HUES48 (cell line): ENCODE results near the gene ENG.
"Not testable (repeated sequence)": the region's sequence is repeated elsewhere in the genome, so short reads cannot be mapped to it uniquely, and the experiment has no call there.

Experiments
- H3K27ac ChIP-seq: one replicate; pipeline ENCODE4 v1.7.0; 2013; ENCODE audit warnings: low read depth, low read length, inconsistent platforms
- H3K27me3 ChIP-seq: 2 replicates; pipeline ENCODE4 v1.6.1; 2013; ENCODE audit warnings: mild to moderate bottlenecking, low read length; ENCODE audit not compliant: control insufficient read depth, insufficient read depth
- H3K36me3 ChIP-seq: 2 replicates; pipeline ENCODE4 v1.6.1; 2013; ENCODE audit warnings: low read length; ENCODE audit not compliant: control insufficient read depth, insufficient read depth
- H3K4me1 ChIP-seq: 2 replicates; pipeline ENCODE4 v1.6.1; 2013; ENCODE audit warnings: mild to moderate bottlenecking, low read length; ENCODE audit not compliant: control insufficient read depth, insufficient read depth
- H3K4me3 ChIP-seq: 2 replicates; pipeline ENCODE4 v1.5.1; 2013; ENCODE audit warnings: mild to moderate bottlenecking, low read depth, low read length
- H3K9ac ChIP-seq: 2 replicates; pipeline ENCODE4 v1.6.1; 2013; ENCODE audit warnings: mild to moderate bottlenecking, low read depth, low read length, moderate library complexity
- H3K9me3 ChIP-seq: 2 replicates; pipeline ENCODE4 v1.6.1; 2013; ENCODE audit warnings: low read length; ENCODE audit not compliant: control insufficient read depth, insufficient read depth

The ENG gene

DNA sequence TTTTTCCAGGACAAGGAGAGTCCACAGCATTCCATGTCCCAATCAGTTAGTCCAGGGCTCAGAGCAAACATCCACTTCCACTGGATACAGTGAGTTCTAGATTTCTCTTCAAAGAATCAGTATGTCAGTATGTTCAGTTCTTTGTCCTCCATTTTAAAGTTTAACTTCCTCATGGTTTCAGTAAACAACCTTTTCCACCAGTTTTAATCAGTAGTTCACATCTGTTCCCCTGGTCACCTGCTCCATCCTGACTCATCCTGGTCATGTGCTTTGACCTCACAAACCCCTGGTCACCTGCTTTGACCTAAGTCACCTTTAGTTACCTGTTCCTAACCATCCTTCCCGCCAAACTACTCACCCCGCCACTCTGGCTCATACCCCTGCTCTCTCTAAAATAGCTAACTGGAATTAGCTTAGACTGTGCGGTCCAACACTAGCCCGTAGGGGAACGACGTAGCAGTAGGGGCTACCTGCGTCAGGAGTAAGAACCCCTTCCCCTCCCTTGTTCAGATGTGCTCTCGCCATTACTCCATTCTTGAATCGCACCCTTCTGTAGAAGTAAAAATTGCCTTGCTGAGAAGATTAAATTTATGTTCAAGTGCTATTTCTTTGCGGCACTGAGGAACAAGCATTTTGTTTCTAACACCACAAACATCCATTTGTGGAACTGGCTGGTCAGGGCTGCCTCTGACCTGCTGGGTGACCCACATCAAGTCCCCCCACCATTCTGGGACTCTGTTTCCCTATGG, 5.5 kb downstream of the ENG start:
- Histone ChIP-seq H3K36me3 (no peaks in the 10 kb centered on the region), H3K27ac (no peak overlapping the region), H3K4me1 (peaks cover 10% of the 10 kb centered on the region), H3K9ac (no peak overlapping the region), H3K9me3 (no peaks in the 10 kb centered on the region), H3K27me3 (no peaks in the 10 kb centered on the region), H3K4me3 (no peak overlapping the region)

DNA sequence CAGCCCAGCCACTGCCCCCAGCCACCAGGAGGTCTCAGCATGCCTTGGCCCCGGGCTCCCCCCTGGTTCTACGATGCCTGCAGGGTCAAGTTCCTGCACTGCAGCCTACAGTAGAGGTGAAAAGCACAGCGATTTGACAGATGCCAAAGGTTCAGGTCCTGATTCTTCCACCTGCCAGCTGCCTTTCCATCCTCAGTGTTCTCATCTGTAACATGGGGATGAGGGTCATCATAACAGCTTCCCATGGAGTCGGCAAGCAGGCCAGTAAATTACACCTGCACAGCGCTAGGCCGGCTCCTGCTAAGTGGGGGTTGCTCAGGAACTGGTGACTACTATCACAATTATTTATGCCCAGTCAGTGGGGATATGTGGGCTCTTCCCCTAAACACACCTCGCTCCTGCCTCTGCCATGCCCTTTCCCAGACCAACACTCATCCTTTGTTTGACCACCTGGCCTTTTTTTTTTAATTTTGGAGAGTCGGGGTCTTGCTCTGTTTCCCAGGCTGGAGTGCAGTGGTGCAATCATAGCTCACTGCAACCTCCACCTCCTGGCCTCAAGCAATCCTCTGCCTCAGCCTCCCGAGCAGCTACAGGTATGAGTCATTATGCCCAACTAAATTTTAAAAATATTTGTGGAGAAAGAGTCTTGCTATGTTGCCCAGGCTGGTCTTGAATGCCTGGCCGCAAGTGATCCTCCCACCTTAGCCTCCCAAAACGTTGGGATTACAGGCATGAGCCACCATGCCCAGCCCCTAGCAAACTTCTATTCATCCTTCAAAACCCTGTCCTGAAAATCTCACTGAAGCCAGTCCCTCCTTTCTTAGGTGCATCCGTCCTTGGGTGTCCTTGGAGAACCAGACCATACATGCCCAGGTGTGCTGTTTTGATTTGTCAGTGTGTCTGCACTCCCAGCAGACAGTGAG, 6.4 kb downstream of the ENG start:
- H3K9ac ChIP-seq = no peak overlapping the region
- H3K4me1 ChIP-seq = peaks cover 10% of the 10 kb centered on the region
- H3K36me3 ChIP-seq = no peaks in the 10 kb centered on the region
- H3K27ac ChIP-seq = no peak overlapping the region
- H3K27me3 ChIP-seq = no peaks in the 10 kb centered on the region
- H3K9me3 ChIP-seq = no peaks in the 10 kb centered on the region
- no peak overlapping the region for H3K4me3 ChIP-seq

GRCh38 chr9:127847178-127847510, 7.3 kb downstream of the ENG start:
- Histone ChIP-seq H3K4me3 (no peak overlapping the region), H3K27me3 (no peaks in the 10 kb centered on the region), H3K9me3 (no peaks in the 10 kb centered on the region), H3K9ac (no peak overlapping the region), H3K36me3 (no peaks in the 10 kb centered on the region), H3K4me1 (peaks cover 10% of the 10 kb centered on the region), H3K27ac (no peak overlapping the region)

GRCh38 chr9:127846443-127847177, 7.8 kb downstream of the ENG start:
- no peak overlapping the region for H3K4me3 ChIP-seq
- H3K9me3 ChIP-seq = no peaks in the 10 kb centered on the region
- H3K9ac ChIP-seq = no peak overlapping the region
- no peaks in the 10 kb centered on the region for H3K27me3 ChIP-seq
- no peaks in the 10 kb centered on the region for H3K36me3 ChIP-seq
- H3K27ac ChIP-seq = no peak overlapping the region
- peaks cover 10% of the 10 kb centered on the region for H3K4me1 ChIP-seq

DNA sequence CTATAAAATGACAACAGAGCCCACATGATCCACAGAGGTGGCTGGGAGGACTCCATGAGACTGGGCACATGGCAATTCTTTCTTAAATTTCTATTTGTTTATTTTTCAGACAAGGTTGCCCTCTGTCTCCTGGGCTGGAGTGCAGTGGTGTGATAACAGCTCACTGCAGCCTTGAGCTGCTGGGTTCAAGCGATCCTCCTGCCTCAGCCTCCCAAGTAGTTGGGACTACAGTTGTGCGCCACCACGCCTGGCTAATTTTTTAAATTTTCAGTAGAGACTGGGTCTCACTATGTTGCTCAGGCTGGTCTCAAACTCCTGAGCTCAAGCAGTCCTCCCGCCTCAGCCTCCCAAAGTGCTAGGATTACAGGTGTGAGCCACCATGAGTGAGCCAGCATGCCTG, 8.8 kb downstream of the ENG start:
- not testable (repeated sequence) for H3K27me3 ChIP-seq, H3K36me3 ChIP-seq, H3K9me3 ChIP-seq, H3K4me1 ChIP-seq, H3K9ac ChIP-seq, H3K4me3 ChIP-seq, H3K27ac ChIP-seq

DNA sequence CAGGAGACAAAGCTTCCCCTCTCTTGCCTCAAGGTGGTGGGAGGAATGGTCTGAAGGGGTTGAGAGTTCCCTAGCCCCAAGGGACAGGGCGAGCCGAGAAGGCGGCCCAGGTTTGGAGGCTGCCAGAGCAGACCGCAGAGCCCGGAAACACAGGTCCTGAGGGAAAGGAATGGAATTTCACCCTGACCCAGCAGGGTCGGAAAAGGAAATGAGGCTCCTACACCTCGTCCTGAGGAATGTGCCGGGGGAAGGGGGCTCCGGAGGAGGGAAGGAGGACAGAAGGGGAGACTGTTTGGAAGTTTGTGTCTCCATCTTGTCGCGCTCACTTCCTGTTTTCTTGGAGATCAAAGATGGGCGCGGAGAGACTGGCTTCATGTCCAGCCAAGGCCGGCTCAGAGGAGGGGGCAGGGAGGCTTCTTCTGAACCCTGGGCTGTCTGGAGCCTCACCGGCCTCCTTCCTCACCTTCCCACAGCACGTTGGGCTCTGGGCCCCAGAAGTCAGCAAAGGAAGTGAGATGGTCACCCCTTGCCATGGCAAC, 9.6 kb downstream of the ENG start:
- Histone ChIP-seq H3K9ac (no peak overlapping the region), H3K4me3 (no peak overlapping the region), H3K9me3 (no peaks in the 10 kb centered on the region), H3K36me3 (no peaks in the 10 kb centered on the region), H3K27me3 (no peaks in the 10 kb centered on the region), H3K27ac (no peak overlapping the region), H3K4me1 (peaks cover 10% of the 10 kb centered on the region)

- H3K9ac ChIP-seq = no peak overlapping the region
- no peaks in the 10 kb centered on the region for H3K9me3 ChIP-seq
- H3K4me3 ChIP-seq = no peak overlapping the region
- H3K36me3 ChIP-seq = no peaks in the 10 kb centered on the region
- H3K27me3 ChIP-seq = no peaks in the 10 kb centered on the region
- H3K4me1 ChIP-seq = peaks cover 10% of the 10 kb centered on the region
- H3K27ac ChIP-seq = no peak overlapping the region
These were observed 13.2 kb downstream of the ENG start for GRCh38 chr9:127841087-127841835.

DNA sequence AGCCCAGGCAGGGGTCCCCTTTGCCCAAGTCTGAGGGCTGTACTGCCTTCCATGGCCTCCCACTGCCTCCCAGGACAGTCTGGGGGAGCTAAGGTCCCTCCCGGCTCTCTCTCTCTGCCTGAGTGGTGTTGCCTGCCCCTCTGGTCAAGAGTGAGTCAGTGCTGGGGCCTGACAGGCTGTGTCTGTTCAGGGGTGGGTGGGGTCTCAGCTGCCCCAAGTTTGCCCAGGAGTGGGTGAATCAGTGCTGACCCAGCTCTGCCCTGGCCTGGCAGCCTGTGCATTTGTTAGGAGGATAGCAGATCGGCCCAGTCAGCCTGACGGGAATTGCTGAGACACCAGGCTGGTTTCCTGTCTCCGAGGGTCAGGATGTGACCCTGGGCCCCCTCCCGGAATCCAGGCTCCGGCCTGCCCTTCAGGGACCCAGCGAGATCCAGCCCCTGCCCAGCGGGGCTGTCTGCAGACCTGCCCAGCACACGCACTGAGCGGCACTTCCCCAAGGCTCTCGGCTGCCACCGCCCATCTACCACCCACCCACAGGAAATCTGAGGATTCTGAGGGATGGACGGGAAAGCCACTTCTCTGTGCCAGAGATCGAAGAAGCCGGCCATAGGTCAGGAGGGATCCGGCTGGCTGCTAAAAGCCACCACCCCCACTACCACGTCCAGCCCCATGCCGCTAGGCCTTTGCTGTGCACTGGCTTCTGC, 15.9 kb downstream of the ENG start:
- Histone ChIP-seq H3K9me3 (no peaks in the 10 kb centered on the region), H3K36me3 (no peaks in the 10 kb centered on the region), H3K4me1 (no peaks in the 10 kb centered on the region; the same call in 1 of the 2 replicates), H3K4me3 (no peak overlapping the region), H3K9ac (no peak overlapping the region), H3K27me3 (no peaks in the 10 kb centered on the region), H3K27ac (no peak overlapping the region)

- no peak overlapping the region for H3K9ac ChIP-seq
- H3K4me3 ChIP-seq = no peak overlapping the region
- no peaks in the 10 kb centered on the region for H3K9me3 ChIP-seq
- no peaks in the 10 kb centered on the region; the same call in 1 of the 2 replicates for H3K4me1 ChIP-seq
- H3K36me3 ChIP-seq = no peaks in the 10 kb centered on the region
- H3K27ac ChIP-seq = no peak overlapping the region
- no peaks in the 10 kb centered on the region for H3K27me3 ChIP-seq
These were observed 17.1 kb downstream of the ENG start for GRCh38 chr9:127837346-127837745.

DNA sequence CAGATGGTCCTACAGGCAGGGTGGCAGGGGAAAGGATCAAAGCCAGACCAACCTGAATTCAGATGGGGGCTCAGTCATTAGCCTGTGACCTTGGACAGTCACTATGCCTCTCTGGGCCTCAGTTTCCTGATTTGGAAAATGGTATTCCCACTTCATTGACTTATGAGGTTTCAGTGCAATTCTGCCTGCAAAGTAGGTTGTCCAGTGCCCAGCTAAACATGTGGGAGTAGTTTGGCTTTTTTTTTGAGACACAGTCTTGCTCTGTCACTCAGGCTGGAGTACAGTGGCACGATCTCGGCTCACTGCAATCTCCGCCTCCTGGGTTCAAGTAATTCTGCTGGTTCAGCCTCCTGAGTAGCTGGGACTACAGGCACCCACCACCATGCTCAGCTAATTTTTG, 17.9 kb downstream of the ENG start:
- not testable (repeated sequence) for H3K27me3 ChIP-seq, H3K36me3 ChIP-seq, H3K4me3 ChIP-seq, H3K9me3 ChIP-seq, H3K27ac ChIP-seq, H3K9ac ChIP-seq, H3K4me1 ChIP-seq
